Measurements from ENCODE around the gene SYMPK.

Gene SYMPK

GRCh38 chr19:45798995-45799517, 63.9 kb downstream of the SYMPK start:
- no peaks in the 10 kb centered on the region for H3K36me3 ChIP-seq (ENCODE audit: insufficient read depth, low read length)
- no peak overlapping the region for H2AFZ ChIP-seq (ENCODE audit: low read length, unreplicated experiment)
- H3K4me1 ChIP-seq (ENCODE audit: control insufficient read depth, insufficient read depth, low read length, unreplicated experiment): peaks cover 4% of the 10 kb centered on the region
- H3K27ac ChIP-seq (ENCODE audit: low read depth, low read length): no peak overlapping the region
- no peaks in the 10 kb centered on the region for H3K27me3 ChIP-seq (ENCODE audit: insufficient read depth, low read length)
- H3K4me3 ChIP-seq (ENCODE audit: low read depth, low read length): no peak overlapping the region
- no peaks in the 10 kb centered on the region for H3K79me2 ChIP-seq (ENCODE audit: control insufficient read depth, insufficient read depth, low read length, unreplicated experiment)

- Histone ChIP-seq H3K36me3 (ENCODE audit: insufficient read depth, low read length) (no peaks in the 10 kb centered on the region), H3K4me1 (ENCODE audit: control insufficient read depth, insufficient read depth, low read length, unreplicated experiment) (peaks cover 6% of the 10 kb centered on the region), H2AFZ (ENCODE audit: low read length, unreplicated experiment) (no peak overlapping the region), H3K4me3 (ENCODE audit: low read depth, low read length) (no peak overlapping the region), H3K27me3 (ENCODE audit: insufficient read depth, low read length) (no peaks in the 10 kb centered on the region), H3K79me2 (ENCODE audit: control insufficient read depth, insufficient read depth, low read length, unreplicated experiment) (peaks cover 19% of the 10 kb centered on the region), H3K27ac (ENCODE audit: low read depth, low read length) (no peak overlapping the region)
These were observed 68.3 kb downstream of the SYMPK start for GRCh38 chr19:45794627-45795026.

- H3K79me2 ChIP-seq (ENCODE audit: control insufficient read depth, insufficient read depth, low read length, unreplicated experiment): peaks cover 19% of the 10 kb centered on the region
- H3K27ac ChIP-seq (ENCODE audit: low read depth, low read length): no peak overlapping the region
- peaks cover 3% of the 10 kb centered on the region; the same call in 1 of the 2 replicates for H3K36me3 ChIP-seq (ENCODE audit: insufficient read depth, low read length)
- no peak overlapping the region for H2AFZ ChIP-seq (ENCODE audit: low read length, unreplicated experiment)
- H3K27me3 ChIP-seq (ENCODE audit: insufficient read depth, low read length): no peaks in the 10 kb centered on the region
- peaks cover 6% of the 10 kb centered on the region for H3K4me1 ChIP-seq (ENCODE audit: control insufficient read depth, insufficient read depth, low read length, unreplicated experiment)
- no peak overlapping the region for H3K4me3 ChIP-seq (ENCODE audit: low read depth, low read length)
These were observed 69.1 kb downstream of the SYMPK start for GRCh38 chr19:45793876-45794275.

- Histone ChIP-seq H3K4me3 (ENCODE audit: low read depth, low read length) (peak overlapping the region; percentile 78; the same call in 1 of the 2 replicates), H3K79me2 (ENCODE audit: control insufficient read depth, insufficient read depth, low read length, unreplicated experiment) (peaks cover 19% of the 10 kb centered on the region), H3K36me3 (ENCODE audit: insufficient read depth, low read length) (peaks cover 3% of the 10 kb centered on the region; the same call in 1 of the 2 replicates), H2AFZ (ENCODE audit: low read length, unreplicated experiment) (no peak overlapping the region), H3K27ac (ENCODE audit: low read depth, low read length) (peak overlapping the region; percentile 51), H3K4me1 (ENCODE audit: control insufficient read depth, insufficient read depth, low read length, unreplicated experiment) (peaks cover 6% of the 10 kb centered on the region), H3K27me3 (ENCODE audit: insufficient read depth, low read length) (no peaks in the 10 kb centered on the region)
These were observed 69.8 kb downstream of the SYMPK start for GRCh38 chr19:45793178-45793564.

- peak within 1 kb of the TSS; percentile 78 for H3K4me3 ChIP-seq (ENCODE audit: low read depth, low read length)
- peaks cover 19% of the 10 kb centered on the region for H3K79me2 ChIP-seq (ENCODE audit: control insufficient read depth, insufficient read depth, low read length, unreplicated experiment)
- peaks cover 6% of the 10 kb centered on the region for H3K4me1 ChIP-seq (ENCODE audit: control insufficient read depth, insufficient read depth, low read length, unreplicated experiment)
- H3K36me3 ChIP-seq (ENCODE audit: insufficient read depth, low read length): peaks cover 3% of the 10 kb centered on the region; the same call in 1 of the 2 replicates
- peak within 1 kb of the TSS; percentile 59 for H3K27ac ChIP-seq (ENCODE audit: low read depth, low read length)
- no peak within 1 kb of the TSS for H2AFZ ChIP-seq (ENCODE audit: low read length, unreplicated experiment)
- no peaks in the 10 kb centered on the region for H3K27me3 ChIP-seq (ENCODE audit: insufficient read depth, low read length)
These were observed 70.3 kb downstream of the SYMPK start, which contains the start of gene DMWD for GRCh38 chr19:45792470-45793177. TSS of gene DMWD (minus strand) at chr19:45792845. CDS start at chr19:45792756, 89 bp downstream.

GRCh38 chr19:45791744-45792469, 71.0 kb downstream of the SYMPK start:
- Histone ChIP-seq H3K4me3 (ENCODE audit: low read depth, low read length) (peak overlapping the region; percentile 78), H2AFZ (ENCODE audit: low read length, unreplicated experiment) (no peak overlapping the region), H3K27me3 (ENCODE audit: insufficient read depth, low read length) (no peaks in the 10 kb centered on the region), H3K36me3 (ENCODE audit: insufficient read depth, low read length) (peaks cover 3% of the 10 kb centered on the region; the same call in 1 of the 2 replicates), H3K79me2 (ENCODE audit: control insufficient read depth, insufficient read depth, low read length, unreplicated experiment) (peaks cover 19% of the 10 kb centered on the region), H3K27ac (ENCODE audit: low read depth, low read length) (peak overlapping the region; percentile 59; the same call in 1 of the 2 replicates), H3K4me1 (ENCODE audit: control insufficient read depth, insufficient read depth, low read length, unreplicated experiment) (peaks cover 6% of the 10 kb centered on the region)

GRCh38 chr19:45790942-45791341, 72.0 kb downstream of the SYMPK start:
- Histone ChIP-seq H3K27me3 (ENCODE audit: insufficient read depth, low read length) (no peaks in the 10 kb centered on the region), H3K36me3 (ENCODE audit: insufficient read depth, low read length) (peaks cover 3% of the 10 kb centered on the region; the same call in 1 of the 2 replicates), H2AFZ (ENCODE audit: low read length, unreplicated experiment) (no peak overlapping the region), H3K27ac (ENCODE audit: low read depth, low read length) (no peak overlapping the region), H3K4me1 (ENCODE audit: control insufficient read depth, insufficient read depth, low read length, unreplicated experiment) (peaks cover 6% of the 10 kb centered on the region), H3K4me3 (ENCODE audit: low read depth, low read length) (peak overlapping the region; percentile 78), H3K79me2 (ENCODE audit: control insufficient read depth, insufficient read depth, low read length, unreplicated experiment) (peaks cover 19% of the 10 kb centered on the region)

GRCh38 chr19:45789035-45789786, 73.7 kb downstream of the SYMPK start:
- Histone ChIP-seq H2AFZ (ENCODE audit: low read length, unreplicated experiment) (no peak overlapping the region), H3K4me3 (ENCODE audit: low read depth, low read length) (no peak overlapping the region), H3K79me2 (ENCODE audit: control insufficient read depth, insufficient read depth, low read length, unreplicated experiment) (peaks cover 19% of the 10 kb centered on the region), H3K4me1 (ENCODE audit: control insufficient read depth, insufficient read depth, low read length, unreplicated experiment) (peaks cover 6% of the 10 kb centered on the region), H3K27ac (ENCODE audit: low read depth, low read length) (no peak overlapping the region), H3K36me3 (ENCODE audit: insufficient read depth, low read length) (peaks cover 3% of the 10 kb centered on the region; the same call in 1 of the 2 replicates), H3K27me3 (ENCODE audit: insufficient read depth, low read length) (no peaks in the 10 kb centered on the region)

GRCh38 chr19:45786533-45786894, 76.4 kb downstream of the SYMPK start:
- H3K79me2 ChIP-seq (ENCODE audit: control insufficient read depth, insufficient read depth, low read length, unreplicated experiment): peaks cover 9% of the 10 kb centered on the region
- H3K36me3 ChIP-seq (ENCODE audit: insufficient read depth, low read length): peaks cover 3% of the 10 kb centered on the region; the same call in 1 of the 2 replicates
- no peak overlapping the region for H3K27ac ChIP-seq (ENCODE audit: low read depth, low read length)

More at GRCh38 chr19:45786533-45786894, 76.4 kb downstream of the SYMPK start:
- Histone ChIP-seq H3K4me1 (ENCODE audit: control insufficient read depth, insufficient read depth, low read length, unreplicated experiment) (peaks cover 24% of the 10 kb centered on the region), H3K27me3 (ENCODE audit: insufficient read depth, low read length) (no peaks in the 10 kb centered on the region), H2AFZ (ENCODE audit: low read length, unreplicated experiment) (no peak overlapping the region), H3K4me3 (ENCODE audit: low read depth, low read length) (no peak overlapping the region)

Data from ACC112 (cell line).